ENCODE data around the gene STARD7. TPM values are rescaled to one million over a fixed set of nuclear protein-coding genes. Genes with fewer than 3 reads are reported as not detected.

The STARD7 gene
- total and polyA plus RNA-seq, 7 donors = 111 to 472 (median 184) TPM

GRCh38 chr2:96174251-96175144, 34.1 kb downstream of the STARD7 start:
- H3K27me3 ChIP-seq (ENCODE audit: insufficient read depth in 3 of 3, low read length in 2 of 3) = no peaks in the 10 kb centered on the region
- TF ChIP-seq, protein P1, sequence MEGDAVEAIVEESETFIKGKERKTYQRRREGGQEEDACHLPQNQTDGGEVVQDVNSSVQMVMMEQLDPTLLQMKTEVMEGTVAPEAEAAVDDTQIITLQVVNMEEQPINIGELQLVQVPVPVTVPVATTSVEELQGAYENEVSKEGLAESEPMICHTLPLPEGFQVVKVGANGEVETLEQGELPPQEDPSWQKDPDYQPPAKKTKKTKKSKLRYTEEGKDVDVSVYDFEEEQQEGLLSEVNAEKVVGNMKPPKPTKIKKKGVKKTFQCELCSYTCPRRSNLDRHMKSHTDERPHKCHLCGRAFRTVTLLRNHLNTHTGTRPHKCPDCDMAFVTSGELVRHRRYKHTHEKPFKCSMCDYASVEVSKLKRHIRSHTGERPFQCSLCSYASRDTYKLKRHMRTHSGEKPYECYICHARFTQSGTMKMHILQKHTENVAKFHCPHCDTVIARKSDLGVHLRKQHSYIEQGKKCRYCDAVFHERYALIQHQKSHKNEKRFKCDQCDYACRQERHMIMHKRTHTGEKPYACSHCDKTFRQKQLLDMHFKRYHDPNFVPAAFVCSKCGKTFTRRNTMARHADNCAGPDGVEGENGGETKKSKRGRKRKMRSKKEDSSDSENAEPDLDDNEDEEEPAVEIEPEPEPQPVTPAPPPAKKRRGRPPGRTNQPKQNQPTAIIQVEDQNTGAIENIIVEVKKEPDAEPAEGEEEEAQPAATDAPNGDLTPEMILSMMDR (IDR thresholded peaks at IDR 0.05) = peak; percentile 93
- H3K36me3 ChIP-seq (ENCODE audit: insufficient read depth in 1 of 2, low read depth in 1 of 2) = peaks cover 0 to under 1% of the 10 kb centered on the region in 2 donors
- peak overlapping the region; percentile 26 for H3K27ac ChIP-seq
- no peak overlapping the region for H3K4me3 ChIP-seq
- no peaks in the 10 kb centered on the region for H3K9me3 ChIP-seq
- DNase-seq (peak; percentile 64 to 87), ATAC-seq (peak; percentile 82 to 90 (median 86))
- WGBS, 3 donors = 39 to 45% (median 41%) methylated on average over 8 of the region's 8 CpGs
- peaks cover 22% of the 10 kb centered on the region for H3K4me1 ChIP-seq
- intact Hi-C loops (cut with DNase I) = loop anchor here (5.0 to 10.0 kb wide), 2 partner anchors 37 to 150 kb away; partner anchors contain the start of gene ASTL (in 2 of the 2)

GRCh38 chr2:96171831-96172230, 36.8 kb downstream of the STARD7 start:
- ATAC-seq (no peak), DNase-seq (no peak)
- 91 to 93% (median 92%) methylated on average over 15 of the region's 15 CpGs for WGBS, 3 donors
- intact Hi-C loops (cut with DNase I) = loop anchor here (5.0 to 10.0 kb wide), 2 partner anchors 35 to 147 kb away; partner anchors contain the start of gene ASTL (in 2 of the 2)
- Histone ChIP-seq H3K36me3 (ENCODE audit: insufficient read depth in 1 of 2, low read depth in 1 of 2) (no peaks in the 10 kb centered on the region), H3K4me3 (no peak overlapping the region), H3K9me3 (no peaks in the 10 kb centered on the region), H3K27ac (no peak overlapping the region), H3K4me1 (peaks cover 21% of the 10 kb centered on the region), H3K27me3 (ENCODE audit: insufficient read depth in 3 of 3, low read length in 2 of 3) (no peaks in the 10 kb centered on the region)
- TF ChIP-seq, protein P1 (IDR thresholded peaks at IDR 0.05) = no peak

DNA sequence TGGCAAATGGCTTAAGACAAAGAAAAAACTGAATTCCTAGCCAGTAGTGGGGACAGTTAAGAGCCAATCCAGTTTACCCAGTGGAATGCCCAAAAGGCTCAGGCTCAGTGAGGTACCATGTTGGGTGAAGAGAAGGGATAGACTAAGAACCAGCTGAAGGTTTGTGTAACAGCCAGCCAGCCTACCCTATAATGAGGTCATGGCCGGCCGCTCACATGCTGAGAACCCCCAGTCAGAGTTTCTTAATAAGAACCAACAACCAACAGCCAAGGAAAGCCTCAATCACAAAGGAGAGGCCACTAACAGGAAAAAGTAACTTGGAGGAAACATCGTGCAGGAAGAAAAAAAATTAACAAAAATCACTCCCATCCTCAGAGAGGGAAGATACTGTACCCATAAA, 38.0 kb downstream of the STARD7 start:
- no peaks in the 10 kb centered on the region for H3K27me3 ChIP-seq (ENCODE audit: insufficient read depth in 3 of 3, low read length in 2 of 3)
- intact Hi-C loops (cut with DNase I) = loop anchor here (5.0 to 10.0 kb wide), 2 partner anchors 33 to 146 kb away; partner anchors contain the start of gene ASTL (in 2 of the 2)
- H3K4me1 ChIP-seq = peaks cover 9% of the 10 kb centered on the region
- H3K27ac ChIP-seq = no peak overlapping the region
- ATAC-seq (no peak), DNase-seq (no peak)
- no peaks in the 10 kb centered on the region for H3K36me3 ChIP-seq (ENCODE audit: insufficient read depth in 1 of 2, low read depth in 1 of 2)
- H3K4me3 ChIP-seq = no peak overlapping the region
- H3K9me3 ChIP-seq = no peaks in the 10 kb centered on the region
- TF ChIP-seq, protein P1 (IDR thresholded peaks at IDR 0.05) = no peak
- WGBS, 3 donors = 85 to 96% (median 91%) methylated on average over 3 of the region's 3 CpGs

GRCh38 chr2:96169868-96170507, 38.6 kb downstream of the STARD7 start:
- H3K4me1 ChIP-seq = peaks cover 7% of the 10 kb centered on the region
- H3K4me3 ChIP-seq = no peak overlapping the region
- H3K27ac ChIP-seq = no peak overlapping the region
- DNase-seq (no peak), ATAC-seq (no peak)
- H3K9me3 ChIP-seq = no peaks in the 10 kb centered on the region
- WGBS, 3 donors = 86 to 91% (median 86%) methylated on average over 2 of the region's 2 CpGs
- H3K36me3 ChIP-seq (ENCODE audit: insufficient read depth in 1 of 2, low read depth in 1 of 2) = no peaks in the 10 kb centered on the region
- intact Hi-C loops (cut with DNase I) = loop anchor here (5.0 to 10.0 kb wide), 2 partner anchors 33 to 145 kb away; partner anchors contain the start of gene ASTL (in 2 of the 2)
- TF ChIP-seq, protein P1 (IDR thresholded peaks at IDR 0.05) = no peak
- no peaks in the 10 kb centered on the region for H3K27me3 ChIP-seq (ENCODE audit: insufficient read depth in 3 of 3, low read length in 2 of 3)

All from psoas muscle (tissue), 8 donors.